H1 (cell line): Measurements from ENCODE around the gene RPL18A. TPM values are rescaled to one million over a fixed set of nuclear protein-coding genes. Genes with fewer than 3 reads are reported as not detected.

Experiments used
- CTCF ChIA-PET: fragments of 300-600 bp; sonication (Branson Sonifier 250); formaldehyde crosslinking; loops from one replicate; lab custom pipeline; 2021; ENCODE audit not compliant: partially characterized antibody; lab: Charles Lee
- POLR2A ChIA-PET: fragments of 300-600 bp; sonication (Branson Sonifier 250); formaldehyde crosslinking; loops from one replicate; lab custom pipeline; 2021; ENCODE audit warnings: inconsistent platforms; ENCODE audit not compliant: partially characterized antibody; lab: Charles Lee
- DNase-seq, 2 experiments: peaks; one replicate each; pipeline versions ENCODE4 v3.0.0 to v3.0.0-alpha.2; 2010 to 2022; ENCODE audit warnings: low spot score in 2 of 2, low read depth in 1 of 2, mixed read lengths in 1 of 2
- FAIRE-seq: peaks from 2 replicates; lab custom pipeline; 2011; peaks lifted over from hg19 to GRCh38; lab: Jason Lieb, UNC
- H2AFZ ChIP-seq: 2 replicates; pipeline ENCODE4 v1.8.1; 2012; ENCODE audit warnings: low read length, inconsistent platforms
- H2AK5ac ChIP-seq: 2 replicates; pipeline ENCODE4 v1.6.1; 2013; ENCODE audit warnings: low read depth, low read length
- H2BK120ac ChIP-seq: replicated peaks from 2 replicates; pipeline ENCODE3; 2013; ENCODE audit warnings: low read depth, low read length, inconsistent platforms
- H2BK12ac ChIP-seq: 2 replicates; pipeline ENCODE4 v1.6.1; 2013; ENCODE audit warnings: low read depth, low read length
- H2BK15ac ChIP-seq: 2 replicates; pipeline ENCODE4 v1.6.1; 2013; ENCODE audit warnings: low read length
- H2BK20ac ChIP-seq: 2 replicates; pipeline ENCODE4 v1.6.1; 2013; ENCODE audit warnings: low read length
- H2BK5ac ChIP-seq: 2 replicates; pipeline ENCODE4 v1.6.1; 2013; ENCODE audit warnings: low read depth, low read length
- H3K14ac ChIP-seq: 2 replicates; pipeline ENCODE4 v1.6.1; 2013; ENCODE audit warnings: inconsistent platforms; ENCODE audit not compliant: insufficient read length
- H3K18ac ChIP-seq: 2 replicates; pipeline ENCODE4 v1.6.1; 2013; ENCODE audit warnings: low read length; ENCODE audit errors: extremely low read depth
- H3K23ac ChIP-seq: 2 replicates; pipeline ENCODE4 v1.6.1; 2013; ENCODE audit warnings: inconsistent platforms; ENCODE audit not compliant: insufficient read length
- H3K23me2 ChIP-seq: 2 replicates; pipeline ENCODE4 v1.6.1; 2013; ENCODE audit warnings: low read depth, low read length
- H3K27ac ChIP-seq: 2 replicates; pipeline ENCODE4 v1.6.1; 2011; ENCODE audit warnings: low read depth, low read length, inconsistent platforms
- H3K27me3 ChIP-seq, 4 experiments: replicated peaks in 1 of 4; 1 replicate in 1 of 4; 2 replicates in 3 of 4; pipeline versions ENCODE4 v1.6.1 to v1.8.1; 2011 to 2013; ENCODE audit warnings: low read length in 3 of 4, mild to moderate bottlenecking in 3 of 4, inconsistent platforms in 2 of 4, mixed read lengths in 2 of 4, moderate library complexity in 1 of 4; ENCODE audit not compliant: control insufficient read depth in 3 of 4, insufficient read depth in 3 of 4; ENCODE audit errors: extremely low read depth in 1 of 4
- H3K36me3 ChIP-seq, 4 experiments: 2 replicates each; pipeline versions ENCODE4 v1.6.1 to v1.8.1; 2011 to 2013; ENCODE audit warnings: mild to moderate bottlenecking in 4 of 4, low read length in 3 of 4, moderate library complexity in 2 of 4, control low read depth in 1 of 4, inconsistent platforms in 1 of 4; ENCODE audit not compliant: insufficient read depth in 4 of 4, control insufficient read depth in 2 of 4
- H3K4ac ChIP-seq: replicated peaks from 2 replicates; pipeline ENCODE3; 2013; ENCODE audit warnings: low read length, low read depth, mixed read lengths, inconsistent platforms; ENCODE audit not compliant: insufficient read length
- H3K4me1 ChIP-seq, 4 experiments: replicated peaks in 1 of 4; 1 replicate in 1 of 4; 2 replicates in 3 of 4; pipeline versions ENCODE4 v1.6.1 to v1.8.1; 2011 to 2013; ENCODE audit warnings: low read length in 3 of 4, inconsistent platforms in 2 of 4, mixed read lengths in 1 of 4; ENCODE audit not compliant: insufficient read depth in 4 of 4, control insufficient read depth in 3 of 4
- H3K4me2 ChIP-seq, 2 experiments: 2 replicates each; pipeline versions ENCODE4 v1.6.1 to v1.8.1; 2011 to 2013; ENCODE audit warnings: low read depth in 2 of 2, low read length in 2 of 2, control low read depth in 1 of 2, inconsistent platforms in 1 of 2, mild to moderate bottlenecking in 1 of 2; ENCODE audit not compliant: insufficient read depth in 1 of 2
- H3K4me3 ChIP-seq, 4 experiments: fragments of 200-600, 300-600 bp in 1 of 4; sonication (generic), shearing (Covaris generic), sonication (Bioruptor Twin) in 1 of 4; 2 replicates each; pipeline versions ENCODE4 v1.5.1 to v1.8.1; 2011 to 2016; ENCODE audit warnings: low read length in 4 of 4, low read depth in 3 of 4, control low read depth in 2 of 4, inconsistent platforms in 2 of 4, mild to moderate bottlenecking in 2 of 4, mixed read lengths in 1 of 4, moderate library complexity in 1 of 4; ENCODE audit not compliant: insufficient read depth in 2 of 4; ENCODE audit errors: extremely low read depth in 1 of 4
- H3K56ac ChIP-seq: replicated peaks from 2 replicates; pipeline ENCODE3; 2013; ENCODE audit warnings: low read depth, mild to moderate bottlenecking, mixed read lengths, low read length, inconsistent platforms; ENCODE audit not compliant: insufficient read length
- H3K79me1 ChIP-seq: 2 replicates; pipeline ENCODE4 v1.6.1; 2013; ENCODE audit warnings: low read depth, low read length, control low read depth
- H3K79me2 ChIP-seq, 2 experiments: 2 replicates each; pipeline versions ENCODE4 v1.6.1 to v1.8.1; 2012 to 2013; ENCODE audit warnings: low read length in 2 of 2, mild to moderate bottlenecking in 2 of 2, inconsistent platforms in 1 of 2; ENCODE audit not compliant: insufficient read depth in 2 of 2, control insufficient read depth in 1 of 2
- H3K9ac ChIP-seq, 4 experiments: replicated peaks in 1 of 4; 1 replicate in 1 of 4; 2 replicates in 3 of 4; pipeline versions ENCODE4 v1.6.1 to v1.8.1; 2011 to 2013; ENCODE audit warnings: low read depth in 3 of 4, low read length in 3 of 4, control low read depth in 2 of 4, mild to moderate bottlenecking in 2 of 4, moderate library complexity in 2 of 4, inconsistent platforms in 1 of 4; ENCODE audit errors: extremely low read depth in 1 of 4
- H3K9me3 ChIP-seq, 2 experiments: 2 replicates each; pipeline versions ENCODE4 v1.6.1 to v1.8.1; 2012 to 2013; ENCODE audit warnings: mild to moderate bottlenecking in 2 of 2, moderate library complexity in 2 of 2, control low read depth in 1 of 2, inconsistent platforms in 1 of 2, low read depth in 1 of 2, low read length in 1 of 2, mixed read lengths in 1 of 2; ENCODE audit not compliant: insufficient read depth in 2 of 2
- H4K20me1 ChIP-seq, 2 experiments: replicated peaks in 1 of 2; 2 replicates each; pipeline versions ENCODE3 to v1.8.1; 2011 to 2013; ENCODE audit warnings: inconsistent platforms in 2 of 2, low read length in 2 of 2, mild to moderate bottlenecking in 1 of 2; ENCODE audit not compliant: insufficient read depth in 2 of 2, control insufficient read depth in 1 of 2
- H4K5ac ChIP-seq: 2 replicates; pipeline ENCODE4 v1.6.1; 2013; ENCODE audit warnings: low read length, low read depth, mixed read lengths, inconsistent platforms; ENCODE audit not compliant: insufficient read length
- H4K8ac ChIP-seq: 2 replicates; pipeline ENCODE4 v1.8.0; 2013; ENCODE audit warnings: mild to moderate bottlenecking, moderate library complexity, low read length, inconsistent platforms; ENCODE audit not compliant: insufficient read depth; ENCODE audit errors: extremely low read depth
- H4K91ac ChIP-seq: replicated peaks from 2 replicates; pipeline ENCODE3; 2013; ENCODE audit warnings: low read length, mixed read lengths, inconsistent platforms; ENCODE audit not compliant: insufficient read length
- CEBPB ChIP-seq: IDR thresholded peaks from 2 replicates; pipeline ENCODE4 v1.6.1; 2012; ENCODE audit warnings: low read depth, low read length
- CHD2 ChIP-seq: IDR thresholded peaks from 2 replicates; pipeline ENCODE4 v1.6.1; 2012; ENCODE audit warnings: low read length, improper control_type of control experiment
- KDM4A ChIP-seq: IDR thresholded peaks from one replicate; pipeline ENCODE4 v1.7.1; 2012; ENCODE audit warnings: low read depth, mild to moderate bottlenecking, moderate library complexity, low read length, inconsistent platforms; ENCODE audit not compliant: severe bottlenecking
- KDM5A ChIP-seq: fragments of 200-600 bp; IDR thresholded peaks from 2 replicates; pipeline ENCODE4 v1.7.1; 2012; ENCODE audit warnings: mild to moderate bottlenecking, low read length, inconsistent platforms, mixed read lengths
- PHF8 ChIP-seq: fragments of 200-600 bp; sonication (generic); conservative IDR thresholded peaks from 2 replicates; pipeline ENCODE4 v1.7.1; 2012; ENCODE audit warnings: low read depth, mild to moderate bottlenecking, inconsistent platforms, low read length, moderate library complexity
- POLR2AphosphoS5 ChIP-seq: IDR thresholded peaks from 2 replicates; pipeline ENCODE4 v1.6.1; 2011; ENCODE audit warnings: low read depth, low read length
- SIN3A ChIP-seq, 2 experiments: IDR thresholded peaks in 1 of 2; conservative IDR thresholded peaks in 1 of 2; 2 replicates each; pipeline ENCODE4 v1.6.1; 2011 to 2012; ENCODE audit warnings: low read length in 2 of 2, improper control_type of control experiment in 1 of 2, low read depth in 1 of 2, mild to moderate bottlenecking in 1 of 2
- SP1 ChIP-seq: IDR thresholded peaks from 2 replicates; pipeline ENCODE4 v1.6.1; 2011; ENCODE audit warnings: low read depth, low read length
- WGBS, 2 experiments: shearing (Covaris generic) in 1 of 2; methylation state at CpG; one replicate each; pipeline versions ENCODE4 v1.1.6 to v1.1.7; 2013 to 2015; ENCODE audit warnings: low lambda C conversion rate in 2 of 2, mixed read lengths in 2 of 2, inconsistent platforms in 1 of 2, low coverage in 1 of 2, missing lambda C conversion rate in 1 of 2; ENCODE audit not compliant: insufficient replicate concordance in 2 of 2, insufficient coverage in 1 of 2, insufficient read length in 1 of 2; ENCODE audit errors: extremely low coverage in 1 of 2, missing lambda C conversion rate in 1 of 2; 5-methylcytosine and 5-hydroxymethylcytosine counted together
- polyA plus RNA-seq, 7 experiments: library from polyadenylated mRNA; depleted of rRNA in 3 of 7; stranded (reverse) in 5 of 7; unstranded in 2 of 7; fragments of >200 nt in 5 of 7; fragments of 200-250 nt in 2 of 7; gene quantifications; 1 replicate in 5 of 7; 2 replicates in 1 of 7; 4 replicates in 1 of 7; pipeline versions ENCODE4 v1.2.1 to v1.2.3, GENCODE V29; 2011 to 2013; ENCODE audit warnings: missing spikeins in 2 of 7, mixed read lengths in 2 of 7
- total RNA-seq: library from RNA; stranded (reverse); fragmentation: NEBNext Ultra II Directional; extraction: Animal tissue kit (Norgen Biotek cat#: 25700); gene quantifications from 2 replicates; pipeline ENCODE4 v1.2.1, GENCODE V29; 2021

The RPL18A gene
- total and polyA plus RNA-seq, 2 of the 8 experiments (the other 6 are each of a cell fraction or from before 2014, with no cell fraction given): 2,749 to 3,938 TPM

DNA sequence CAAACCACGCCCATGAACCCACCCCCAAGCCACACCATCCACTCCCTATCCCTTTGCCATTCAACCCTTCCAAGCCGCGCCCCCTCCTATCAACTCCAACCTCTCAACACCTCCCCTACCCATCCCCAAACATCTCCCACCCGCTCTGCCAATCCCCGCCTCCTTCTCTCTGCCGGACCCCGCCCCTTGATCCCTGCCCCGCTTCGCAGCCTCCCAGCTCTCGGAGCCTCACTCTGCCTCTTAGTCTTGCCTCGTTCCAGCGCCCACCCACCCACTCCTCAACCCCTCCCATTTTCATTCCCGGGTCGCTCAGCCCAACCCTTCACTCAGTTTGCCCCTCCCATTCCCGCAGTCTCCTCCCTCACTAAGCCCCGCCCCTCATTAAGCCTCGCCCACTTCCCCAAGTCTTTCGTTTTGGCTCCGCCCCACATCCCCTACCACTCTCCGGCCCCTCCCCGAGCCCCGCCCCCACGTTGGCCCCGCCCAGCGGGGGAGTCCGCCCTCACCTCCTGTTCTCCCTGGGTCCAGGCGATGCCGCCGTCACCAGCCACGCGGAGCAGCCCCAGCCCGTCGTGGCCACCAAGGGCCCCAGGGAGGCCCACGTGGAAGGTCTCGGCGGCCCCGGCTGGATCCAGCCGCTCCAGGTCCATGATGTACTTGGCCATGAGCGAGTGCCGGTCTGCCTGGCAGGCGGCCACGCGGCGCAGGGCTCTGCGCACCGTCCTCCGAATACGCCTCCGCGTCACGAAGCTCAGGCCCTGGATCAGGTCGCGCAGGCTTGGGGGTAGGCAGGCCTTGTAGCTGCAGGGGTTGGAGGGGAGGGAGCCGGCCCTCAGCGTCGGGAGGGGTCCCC lies 17.7 kb upstream of the RPL18A start:
- peak overlapping the region; percentile 90 for H2BK5ac ChIP-seq
- no peak overlapping the region for H2AFZ ChIP-seq
- DNase-seq: peak; percentile 97 to 99
- H3K79me1 ChIP-seq: no peaks in the 10 kb centered on the region
- POLR2A ChIA-PET: interaction anchor here (0.6 to 12.5 kb wide), 8 partner anchors 10 to 164 kb away, joined by 3 to 133 read pairs (median 3); partner anchors contain the start of gene RPL18A
- CTCF ChIA-PET: interaction anchor here (1.3 to 2.1 kb wide), 2 partner anchors 7 to 11 kb away, joined by 4 to 8 read pairs; no protein-coding TSS in a partner anchor
- no peak overlapping the region for H3K27ac ChIP-seq
- peak overlapping the region; percentile 64 for H2BK120ac ChIP-seq
- H4K91ac ChIP-seq: peak overlapping the region; percentile 74
- peaks cover 0 to 3% of the 10 kb centered on the region in 2 experiments for H4K20me1 ChIP-seq
- H3K23ac ChIP-seq: no peak overlapping the region
- no peak overlapping the region for H3K14ac ChIP-seq
- peaks cover 12% of the 10 kb centered on the region for H3K23me2 ChIP-seq
- no peaks in the 10 kb centered on the region for H3K79me2 ChIP-seq
- peak overlapping the region; percentile 98 for H3K4ac ChIP-seq
- H2BK15ac ChIP-seq: peak overlapping the region; percentile 81; the same call in 1 of the 2 replicates
- H3K56ac ChIP-seq: peak overlapping the region; percentile 59
- H4K8ac ChIP-seq: peak overlapping the region; percentile 83
- H3K4me1 ChIP-seq: peaks cover 0 to 11% (median 3%) of the 10 kb centered on the region in 4 experiments; a peak in 5 of 7 replicates
- WGBS, 2 experiments: 3 to 100% methylated on average over 2 to 28 of the region's 56 CpGs
- H4K5ac ChIP-seq: no peak overlapping the region
- peak overlapping the region; percentile 78 for H3K18ac ChIP-seq
- H3K9me3 ChIP-seq: no peaks in the 10 kb centered on the region
- H3K9ac ChIP-seq: peak overlapping the region; percentile 3 to 77 (median 64); a peak in 5 of 7 replicates
- H3K36me3 ChIP-seq: no peaks in the 10 kb centered on the region
- H2AK5ac ChIP-seq: no peak overlapping the region
- peak; percentile 92 for FAIRE-seq
- H2BK20ac ChIP-seq: no peak overlapping the region
- peak overlapping the region; percentile 66 to 92 for H3K4me2 ChIP-seq
- H2BK12ac ChIP-seq: peak overlapping the region; percentile 80; the same call in 1 of the 2 replicates
- peaks cover 0 to 9% (median 2%) of the 10 kb centered on the region in 4 experiments; a peak in 3 of 7 replicates for H3K27me3 ChIP-seq
- H3K4me3 ChIP-seq: peak overlapping the region; percentile 50 to 72 (median 62)
- peak; percentile 91 for TF ChIP-seq KDM4A
- TF ChIP-seq KDM5A: no peak
- peak; percentile 78; the same call in 1 of the 2 replicates for TF ChIP-seq SP1
- TF ChIP-seq POLR2AphosphoS5: peak; percentile 41; the same call in 1 of the 2 replicates
- TF ChIP-seq PHF8: peak; percentile 62
- no peak for TF ChIP-seq CEBPB
- peak in 1 of 2 experiments; percentile 84; a peak in 2 of 4 replicates for TF ChIP-seq SIN3A (conservative IDR thresholded peaks at IDR 0.05 in 1 of 2, IDR thresholded peaks at IDR 0.05 in 1 of 2; ENCODE audit: low read depth in 1 of 2, low read length in 2 of 2)
- TF ChIP-seq CHD2: no peak
